ENCODE results near the gene GDF10. TPM values are rescaled to one million over a fixed set of nuclear protein-coding genes. Genes with fewer than 3 reads are reported as not detected.

The GDF10 gene
- total RNA-seq, 1 experiment from 2014 or later, result 0.24 TPM

DNA sequence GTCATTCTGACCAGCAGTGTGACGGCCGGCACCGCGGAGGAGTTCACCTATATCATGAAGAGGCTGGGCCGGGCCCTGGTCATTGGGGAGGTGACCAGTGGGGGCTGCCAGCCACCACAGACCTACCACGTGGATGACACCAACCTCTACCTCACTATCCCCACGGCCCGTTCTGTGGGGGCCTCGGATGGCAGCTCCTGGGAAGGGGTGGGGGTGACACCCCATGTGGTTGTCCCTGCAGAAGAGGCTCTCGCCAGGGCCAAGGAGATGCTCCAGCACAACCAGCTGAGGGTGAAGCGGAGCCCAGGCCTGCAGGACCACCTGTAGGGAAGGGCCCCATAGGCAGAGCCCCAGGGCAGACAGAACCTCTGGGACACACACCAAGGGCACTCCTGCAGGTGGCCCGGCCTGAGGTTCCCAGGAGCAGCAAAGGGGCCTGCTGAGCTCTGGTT lies 57.2 kb downstream of the GDF10 start:
- Mint-ChIP-seq H3K36me3 (no peaks in the 10 kb centered on the region), H3K4me3 (no peak overlapping the region), H3K9me3 (no peaks in the 10 kb centered on the region), H3K27me3 (ENCODE audit: low read depth) (no peaks in the 10 kb centered on the region), H3K4me1 (peaks cover 7% of the 10 kb centered on the region; the same call in 1 of the 2 replicates), H3K27ac (no peak overlapping the region)
- ATAC-seq, result no peak
- ChIA-PET CTCF (interaction anchor here (1.0 kb wide), 1 partner anchor 16 kb away, joined by 5 read pairs; no protein-coding TSS in a partner anchor), POLR2A (no interaction called here)
- DNase-seq (ENCODE audit: low spot score), result no peak
- no peak for TF ChIP-seq KAT7 (CRISPR knock-in tag; IDR thresholded peaks at IDR 0.05; ENCODE audit: borderline replicate concordance)
- no peak for TF ChIP-seq GTF2I (CRISPR knock-in tag; conservative IDR thresholded peaks at IDR 0.05)
- TF ChIP-seq, protein P1, sequence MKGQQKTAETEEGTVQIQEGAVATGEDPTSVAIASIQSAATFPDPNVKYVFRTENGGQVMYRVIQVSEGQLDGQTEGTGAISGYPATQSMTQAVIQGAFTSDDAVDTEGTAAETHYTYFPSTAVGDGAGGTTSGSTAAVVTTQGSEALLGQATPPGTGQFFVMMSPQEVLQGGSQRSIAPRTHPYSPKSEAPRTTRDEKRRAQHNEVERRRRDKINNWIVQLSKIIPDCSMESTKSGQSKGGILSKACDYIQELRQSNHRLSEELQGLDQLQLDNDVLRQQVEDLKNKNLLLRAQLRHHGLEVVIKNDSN (CRISPR knock-in tag; IDR thresholded peaks at IDR 0.05), result no peak
- TF ChIP-seq, protein P2, sequence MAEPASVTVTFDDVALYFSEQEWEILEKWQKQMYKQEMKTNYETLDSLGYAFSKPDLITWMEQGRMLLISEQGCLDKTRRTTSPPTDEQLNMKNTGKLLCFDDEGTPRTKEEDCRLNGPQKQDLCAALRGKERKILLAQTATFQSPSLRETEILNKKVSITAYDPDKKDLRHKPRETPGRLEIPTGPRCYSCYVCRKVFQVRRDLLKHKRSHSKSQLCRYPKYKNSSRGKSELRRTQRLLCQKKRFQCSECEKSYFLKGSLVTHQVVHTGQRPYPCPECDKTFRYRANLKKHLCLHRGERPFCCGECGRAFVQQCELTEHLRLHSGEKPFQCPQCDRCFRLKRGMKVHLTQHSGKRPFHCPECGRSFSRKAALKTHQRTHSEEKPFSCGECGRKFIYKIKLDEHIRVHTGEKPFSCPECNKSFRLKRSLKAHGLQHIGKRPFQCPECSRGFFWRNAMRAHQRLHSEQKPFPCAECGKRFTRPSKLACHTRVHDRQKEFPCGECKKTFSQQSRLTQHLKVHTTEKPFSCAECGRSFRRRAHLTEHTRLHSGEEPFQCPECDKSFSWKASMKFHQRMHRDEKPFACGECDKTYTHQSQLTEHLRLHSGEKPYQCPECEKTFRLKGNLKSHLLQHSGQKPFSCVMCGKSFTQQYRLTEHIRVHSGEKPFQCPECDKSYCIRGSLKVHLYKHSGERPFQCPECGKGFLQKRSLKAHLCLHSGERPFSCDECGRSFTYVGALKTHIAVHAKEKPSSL (CRISPR knock-in tag; conservative IDR thresholded peaks at IDR 0.05), result no peak
- TF ChIP-seq, protein P3, sequence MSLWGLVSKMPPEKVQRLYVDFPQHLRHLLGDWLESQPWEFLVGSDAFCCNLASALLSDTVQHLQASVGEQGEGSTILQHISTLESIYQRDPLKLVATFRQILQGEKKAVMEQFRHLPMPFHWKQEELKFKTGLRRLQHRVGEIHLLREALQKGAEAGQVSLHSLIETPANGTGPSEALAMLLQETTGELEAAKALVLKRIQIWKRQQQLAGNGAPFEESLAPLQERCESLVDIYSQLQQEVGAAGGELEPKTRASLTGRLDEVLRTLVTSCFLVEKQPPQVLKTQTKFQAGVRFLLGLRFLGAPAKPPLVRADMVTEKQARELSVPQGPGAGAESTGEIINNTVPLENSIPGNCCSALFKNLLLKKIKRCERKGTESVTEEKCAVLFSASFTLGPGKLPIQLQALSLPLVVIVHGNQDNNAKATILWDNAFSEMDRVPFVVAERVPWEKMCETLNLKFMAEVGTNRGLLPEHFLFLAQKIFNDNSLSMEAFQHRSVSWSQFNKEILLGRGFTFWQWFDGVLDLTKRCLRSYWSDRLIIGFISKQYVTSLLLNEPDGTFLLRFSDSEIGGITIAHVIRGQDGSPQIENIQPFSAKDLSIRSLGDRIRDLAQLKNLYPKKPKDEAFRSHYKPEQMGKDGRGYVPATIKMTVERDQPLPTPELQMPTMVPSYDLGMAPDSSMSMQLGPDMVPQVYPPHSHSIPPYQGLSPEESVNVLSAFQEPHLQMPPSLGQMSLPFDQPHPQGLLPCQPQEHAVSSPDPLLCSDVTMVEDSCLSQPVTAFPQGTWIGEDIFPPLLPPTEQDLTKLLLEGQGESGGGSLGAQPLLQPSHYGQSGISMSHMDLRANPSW (CRISPR knock-in tag; conservative IDR thresholded peaks at IDR 0.05; ENCODE audit: low read depth), result no peak
- no peak for TF ChIP-seq ZNF232 (CRISPR knock-in tag; IDR thresholded peaks at IDR 0.05)
- TF ChIP-seq, protein P4, sequence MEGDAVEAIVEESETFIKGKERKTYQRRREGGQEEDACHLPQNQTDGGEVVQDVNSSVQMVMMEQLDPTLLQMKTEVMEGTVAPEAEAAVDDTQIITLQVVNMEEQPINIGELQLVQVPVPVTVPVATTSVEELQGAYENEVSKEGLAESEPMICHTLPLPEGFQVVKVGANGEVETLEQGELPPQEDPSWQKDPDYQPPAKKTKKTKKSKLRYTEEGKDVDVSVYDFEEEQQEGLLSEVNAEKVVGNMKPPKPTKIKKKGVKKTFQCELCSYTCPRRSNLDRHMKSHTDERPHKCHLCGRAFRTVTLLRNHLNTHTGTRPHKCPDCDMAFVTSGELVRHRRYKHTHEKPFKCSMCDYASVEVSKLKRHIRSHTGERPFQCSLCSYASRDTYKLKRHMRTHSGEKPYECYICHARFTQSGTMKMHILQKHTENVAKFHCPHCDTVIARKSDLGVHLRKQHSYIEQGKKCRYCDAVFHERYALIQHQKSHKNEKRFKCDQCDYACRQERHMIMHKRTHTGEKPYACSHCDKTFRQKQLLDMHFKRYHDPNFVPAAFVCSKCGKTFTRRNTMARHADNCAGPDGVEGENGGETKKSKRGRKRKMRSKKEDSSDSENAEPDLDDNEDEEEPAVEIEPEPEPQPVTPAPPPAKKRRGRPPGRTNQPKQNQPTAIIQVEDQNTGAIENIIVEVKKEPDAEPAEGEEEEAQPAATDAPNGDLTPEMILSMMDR (IDR thresholded peaks at IDR 0.05), result no peak
- TF ChIP-seq ZNF219 (CRISPR knock-in tag; IDR thresholded peaks at IDR 0.05; ENCODE audit: borderline replicate concordance), result no peak
- TF ChIP-seq TP53 (CRISPR knock-in tag; IDR thresholded peaks at IDR 0.05), result no peak
- TF ChIP-seq MXD4 (CRISPR knock-in tag; IDR thresholded peaks at IDR 0.05; ENCODE audit: borderline replicate concordance), result no peak
- TF ChIP-seq, protein P5, sequence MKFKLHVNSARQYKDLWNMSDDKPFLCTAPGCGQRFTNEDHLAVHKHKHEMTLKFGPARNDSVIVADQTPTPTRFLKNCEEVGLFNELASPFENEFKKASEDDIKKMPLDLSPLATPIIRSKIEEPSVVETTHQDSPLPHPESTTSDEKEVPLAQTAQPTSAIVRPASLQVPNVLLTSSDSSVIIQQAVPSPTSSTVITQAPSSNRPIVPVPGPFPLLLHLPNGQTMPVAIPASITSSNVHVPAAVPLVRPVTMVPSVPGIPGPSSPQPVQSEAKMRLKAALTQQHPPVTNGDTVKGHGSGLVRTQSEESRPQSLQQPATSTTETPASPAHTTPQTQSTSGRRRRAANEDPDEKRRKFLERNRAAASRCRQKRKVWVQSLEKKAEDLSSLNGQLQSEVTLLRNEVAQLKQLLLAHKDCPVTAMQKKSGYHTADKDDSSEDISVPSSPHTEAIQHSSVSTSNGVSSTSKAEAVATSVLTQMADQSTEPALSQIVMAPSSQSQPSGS (CRISPR knock-in tag; IDR thresholded peaks at IDR 0.05; ENCODE audit: borderline replicate concordance, low read depth), result no peak
- TF ChIP-seq MYBL2 (CRISPR knock-in tag; IDR thresholded peaks at IDR 0.05), result no peak
- TF ChIP-seq, protein P6, sequence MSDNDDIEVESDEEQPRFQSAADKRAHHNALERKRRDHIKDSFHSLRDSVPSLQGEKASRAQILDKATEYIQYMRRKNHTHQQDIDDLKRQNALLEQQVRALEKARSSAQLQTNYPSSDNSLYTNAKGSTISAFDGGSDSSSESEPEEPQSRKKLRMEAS (CRISPR knock-in tag; IDR thresholded peaks at IDR 0.05), result no peak
- TF ChIP-seq NR3C1 (CRISPR knock-in tag; conservative IDR thresholded peaks at IDR 0.05; ENCODE audit: low read depth), result no peak
- no peak for TF ChIP-seq ZNF317 (CRISPR knock-in tag; IDR thresholded peaks at IDR 0.05; ENCODE audit: borderline replicate concordance, low read depth)
- TF ChIP-seq, protein P7, sequence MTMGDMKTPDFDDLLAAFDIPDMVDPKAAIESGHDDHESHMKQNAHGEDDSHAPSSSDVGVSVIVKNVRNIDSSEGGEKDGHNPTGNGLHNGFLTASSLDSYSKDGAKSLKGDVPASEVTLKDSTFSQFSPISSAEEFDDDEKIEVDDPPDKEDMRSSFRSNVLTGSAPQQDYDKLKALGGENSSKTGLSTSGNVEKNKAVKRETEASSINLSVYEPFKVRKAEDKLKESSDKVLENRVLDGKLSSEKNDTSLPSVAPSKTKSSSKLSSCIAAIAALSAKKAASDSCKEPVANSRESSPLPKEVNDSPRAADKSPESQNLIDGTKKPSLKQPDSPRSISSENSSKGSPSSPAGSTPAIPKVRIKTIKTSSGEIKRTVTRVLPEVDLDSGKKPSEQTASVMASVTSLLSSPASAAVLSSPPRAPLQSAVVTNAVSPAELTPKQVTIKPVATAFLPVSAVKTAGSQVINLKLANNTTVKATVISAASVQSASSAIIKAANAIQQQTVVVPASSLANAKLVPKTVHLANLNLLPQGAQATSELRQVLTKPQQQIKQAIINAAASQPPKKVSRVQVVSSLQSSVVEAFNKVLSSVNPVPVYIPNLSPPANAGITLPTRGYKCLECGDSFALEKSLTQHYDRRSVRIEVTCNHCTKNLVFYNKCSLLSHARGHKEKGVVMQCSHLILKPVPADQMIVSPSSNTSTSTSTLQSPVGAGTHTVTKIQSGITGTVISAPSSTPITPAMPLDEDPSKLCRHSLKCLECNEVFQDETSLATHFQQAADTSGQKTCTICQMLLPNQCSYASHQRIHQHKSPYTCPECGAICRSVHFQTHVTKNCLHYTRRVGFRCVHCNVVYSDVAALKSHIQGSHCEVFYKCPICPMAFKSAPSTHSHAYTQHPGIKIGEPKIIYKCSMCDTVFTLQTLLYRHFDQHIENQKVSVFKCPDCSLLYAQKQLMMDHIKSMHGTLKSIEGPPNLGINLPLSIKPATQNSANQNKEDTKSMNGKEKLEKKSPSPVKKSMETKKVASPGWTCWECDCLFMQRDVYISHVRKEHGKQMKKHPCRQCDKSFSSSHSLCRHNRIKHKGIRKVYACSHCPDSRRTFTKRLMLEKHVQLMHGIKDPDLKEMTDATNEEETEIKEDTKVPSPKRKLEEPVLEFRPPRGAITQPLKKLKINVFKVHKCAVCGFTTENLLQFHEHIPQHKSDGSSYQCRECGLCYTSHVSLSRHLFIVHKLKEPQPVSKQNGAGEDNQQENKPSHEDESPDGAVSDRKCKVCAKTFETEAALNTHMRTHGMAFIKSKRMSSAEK (CRISPR knock-in tag; IDR thresholded peaks at IDR 0.05; ENCODE audit: borderline replicate concordance), result no peak

All from WTC11 (cell line).